Testis (tissue), 3 donors: ENCODE results near the gene MARCHF2. TPM values are rescaled to one million over a fixed set of nuclear protein-coding genes. Genes with fewer than 3 reads are reported as not detected.
"Not testable (repeated sequence)": the region's sequence is repeated elsewhere in the genome, so short reads cannot be mapped to it uniquely, and the experiment has no call there.

Experiments used
- DNase-seq: peaks from one replicate; pipeline ENCODE4 v3.0.0-alpha.2; 2019
- H3K27ac ChIP-seq, 2 donors: fragments of 200-600 bp; sonication (generic); one replicate each; pipeline ENCODE4 v1.5.1; 2019
- H3K27me3 ChIP-seq: fragments of 200-600 bp; sonication (generic); one replicate; pipeline ENCODE4 v1.5.1; 2019
- H3K36me3 ChIP-seq: fragments of 200-600 bp; sonication (generic); one replicate; pipeline ENCODE4 v1.5.1; 2017; ENCODE audit warnings: low read depth; ENCODE audit errors: missing control alignments
- H3K4me1 ChIP-seq: fragments of 200-600 bp; sonication (generic); one replicate; pipeline ENCODE4 v1.5.1; 2019
- H3K4me3 ChIP-seq, 2 donors: fragments of 200-600 bp; sonication (generic); one replicate each; pipeline ENCODE4 v1.5.1; 2017 to 2019
- H3K9me3 ChIP-seq: fragments of 200-600 bp; sonication (generic); one replicate; pipeline ENCODE4 v1.5.1; 2017
- CTCF ChIP-seq, 3 experiments: fragments of 450-650 bp in 2 of 3; fragments of 200-600 bp in 1 of 3; sonication (generic) in 1 of 3; IDR thresholded peaks; one replicate each; pipeline ENCODE4 v1.5.1; 2016 to 2019; ENCODE audit warnings: antibody characterized with exemption in 3 of 3, mild to moderate bottlenecking in 2 of 3, moderate library complexity in 1 of 3
- POLR2A ChIP-seq: fragments of 450-650 bp; IDR thresholded peaks from one replicate; pipeline ENCODE4 v1.6.1; 2017; ENCODE audit warnings: antibody characterized with exemption, mild to moderate bottlenecking, moderate library complexity
- WGBS, 2 donors: methylation state at CpG; one replicate each; pipeline ENCODE4 v1.1.5; 2018; 5-methylcytosine and 5-hydroxymethylcytosine counted together
- intact Hi-C: fragments of 100-400 bp; cut with DNase I; formaldehyde crosslinking; loops from one replicate; pipeline ENCODE4 v1.15.1; 2023; ENCODE audit warnings: low total_unique reads
- polyA plus RNA-seq: library from polyadenylated mRNA; stranded (reverse); fragments of 350-450 nt; fragmentation: Illumina TruSeq; extraction: RNeasy Lipid Tissue Mini Kit (QIAGEN cat#74804); gene quantifications from one replicate; pipeline ENCODE4 v1.2.3, GENCODE V29; 2014; ENCODE audit warnings: low read depth, low replicate concordance; ENCODE audit not compliant: insufficient read depth
- total RNA-seq, 2 donors: library from RNA; depleted of rRNA; stranded (reverse); fragments of >200 nt; gene quantifications; one replicate each; pipeline ENCODE4 v1.2.3, GENCODE V29; 2016

The MARCHF2 gene
- total and polyA plus RNA-seq, 3 donors from 2014 or later: 35.3 to 84.5 (median 62.6) TPM

DNA sequence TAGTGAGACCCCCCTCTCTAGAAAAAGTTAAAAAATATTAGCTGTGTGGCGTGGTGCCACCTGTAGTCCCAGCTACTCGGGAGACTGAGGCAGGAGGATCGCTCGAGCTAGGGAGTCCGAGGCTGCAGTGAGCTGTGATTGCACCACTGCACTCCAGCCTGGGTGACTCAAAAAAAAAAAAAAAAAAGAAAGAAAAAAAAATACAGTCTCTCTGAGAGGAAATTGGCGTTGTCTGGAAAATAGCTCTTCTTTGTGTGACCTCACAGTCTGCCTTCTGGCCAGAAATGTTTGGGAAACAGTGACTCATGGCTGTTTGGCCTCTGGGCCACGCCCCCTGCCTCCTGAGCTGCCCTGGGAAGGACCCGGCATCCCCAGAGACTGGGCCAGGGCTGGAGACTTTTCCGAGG is 10.7 kb downstream of the MARCHF2 start:
- peak; percentile 90 for DNase-seq
- Histone ChIP-seq H3K9me3 (no peaks in the 10 kb centered on the region), H3K4me1 (peaks cover 11% of the 10 kb centered on the region), H3K4me3 (no peak overlapping the region), H3K36me3 (no peaks in the 10 kb centered on the region), H3K27me3 (no peaks in the 10 kb centered on the region), H3K27ac (peak overlapping the region in 1 of 2 donors; percentile 63)
- 41 to 52% methylated on average over 9 of the region's 9 CpGs for WGBS, 2 donors
- intact Hi-C loops: no loop called here
- TF ChIP-seq POLR2A (no peak), CTCF (IDR thresholded peaks at IDR 0.05) (no peak)

DNA sequence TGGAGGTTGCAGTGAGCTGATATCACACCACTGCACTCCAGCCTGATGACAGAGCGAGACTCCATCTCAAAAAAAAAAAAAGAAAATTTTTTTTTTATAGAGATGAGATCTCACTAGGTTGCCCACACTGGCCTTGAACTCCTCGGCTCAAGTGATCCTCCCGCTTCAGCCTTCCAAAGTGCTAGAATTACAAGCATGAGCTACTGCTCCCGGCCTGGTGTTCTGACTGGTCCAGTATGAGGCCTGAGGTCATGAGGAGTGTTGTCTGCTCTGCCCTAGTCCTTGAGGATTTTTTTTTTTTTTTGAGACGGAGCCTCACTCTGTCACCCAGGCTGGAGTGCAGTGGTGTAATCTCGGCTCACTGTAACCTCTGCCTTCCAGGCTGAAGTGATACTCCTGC is 12.2 kb downstream of the MARCHF2 start:
- H3K36me3 ChIP-seq, H3K27me3 ChIP-seq, DNase-seq, H3K27ac ChIP-seq, H3K9me3 ChIP-seq, intact Hi-C loops, H3K4me3 ChIP-seq: not testable (repeated sequence)
- 52 to 72% methylated on average over 6 of the region's 6 CpGs for WGBS, 2 donors
- H3K4me1 ChIP-seq: peaks cover 11% of the 10 kb centered on the region

DNA sequence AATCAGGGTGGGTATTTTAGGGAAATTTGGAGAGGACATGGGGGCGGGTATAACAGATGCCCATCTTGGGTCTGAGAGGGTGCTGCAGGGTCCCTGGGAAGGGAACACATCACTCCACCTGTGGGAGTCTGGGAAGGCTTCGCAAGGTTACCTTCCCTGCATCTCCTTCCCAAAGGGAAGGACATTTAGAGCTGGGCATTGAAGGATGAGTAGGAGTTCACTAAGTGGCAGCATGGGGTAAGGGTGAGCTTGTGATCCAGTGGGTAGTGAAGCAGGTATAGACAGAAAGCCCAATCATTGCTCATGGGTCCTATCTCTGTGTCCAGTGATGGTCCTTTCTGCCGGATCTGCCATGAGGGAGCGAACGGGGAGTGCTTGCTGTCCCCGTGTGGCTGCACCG is 13.2 kb downstream of the MARCHF2 start:
- intact Hi-C loops: no loop called here
- Histone ChIP-seq H3K27ac (no peak overlapping the region), H3K27me3 (no peaks in the 10 kb centered on the region), H3K36me3 (no peaks in the 10 kb centered on the region), H3K4me1 (peaks cover 11% of the 10 kb centered on the region), H3K4me3 (no peak overlapping the region), H3K9me3 (no peaks in the 10 kb centered on the region)
- DNase-seq: no peak
- no peak for TF ChIP-seq POLR2A
- WGBS, 2 donors: 93% methylated on average over 7 of the region's 7 CpGs

- no peaks in the 10 kb centered on the region for H3K36me3 ChIP-seq
- no peaks in the 10 kb centered on the region for H3K9me3 ChIP-seq
- 83 to 94% methylated on average over 6 of the region's 6 CpGs for WGBS, 2 donors
- intact Hi-C loops: no loop called here
- no peak overlapping the region for H3K27ac ChIP-seq
- DNase-seq: no peak
- H3K27me3 ChIP-seq: no peaks in the 10 kb centered on the region
- H3K4me1 ChIP-seq: peaks cover 3% of the 10 kb centered on the region
- no peak overlapping the region for H3K4me3 ChIP-seq
- TF ChIP-seq POLR2A: no peak
- TF ChIP-seq CTCF (IDR thresholded peaks at IDR 0.05): no peak
Measured at GRCh38 chr19:8429044-8429443, 15.9 kb downstream of the MARCHF2 start.

DNA sequence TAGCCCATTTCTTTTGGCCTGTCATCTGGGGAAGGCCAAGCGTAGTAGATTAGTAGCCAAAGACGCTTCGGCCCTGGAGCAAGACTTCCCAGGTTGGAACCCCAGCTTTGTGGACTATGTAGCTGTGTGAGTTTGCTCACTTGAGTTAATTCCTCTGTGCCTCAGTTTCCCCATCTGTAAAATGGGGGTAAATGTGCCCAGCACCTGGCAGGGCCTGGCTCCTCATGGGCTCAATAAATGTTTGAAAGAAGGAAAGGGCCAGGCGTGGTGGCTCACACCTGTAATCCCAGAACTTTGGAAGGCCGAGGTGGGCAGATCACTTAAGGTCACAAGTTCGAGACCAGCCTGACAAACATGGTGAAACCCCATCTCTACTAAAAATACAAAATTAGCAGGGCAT is 16.7 kb downstream of the MARCHF2 start:
- WGBS, 2 donors: 94 to 95% methylated on average over 6 of the region's 6 CpGs
- no peak for DNase-seq
- intact Hi-C loops: no loop called here
- TF ChIP-seq POLR2A (no peak), CTCF (IDR thresholded peaks at IDR 0.05) (no peak)
- no peaks in the 10 kb centered on the region for H3K9me3 ChIP-seq
- no peaks in the 10 kb centered on the region for H3K36me3 ChIP-seq
- H3K4me3 ChIP-seq: no peak overlapping the region
- no peaks in the 10 kb centered on the region for H3K4me1 ChIP-seq
- no peaks in the 10 kb centered on the region for H3K27me3 ChIP-seq
- H3K27ac ChIP-seq: no peak overlapping the region

- H3K27ac ChIP-seq: no peak overlapping the region
- no peaks in the 10 kb centered on the region for H3K9me3 ChIP-seq
- no peaks in the 10 kb centered on the region for H3K27me3 ChIP-seq
- no peaks in the 10 kb centered on the region for H3K4me1 ChIP-seq
- WGBS, 2 donors: 92 to 94% methylated on average over 14 to 20 of the region's 20 CpGs
- no peak overlapping the region for H3K4me3 ChIP-seq
- no peak for DNase-seq
- intact Hi-C loops: no loop called here
- H3K36me3 ChIP-seq: no peaks in the 10 kb centered on the region
- TF ChIP-seq POLR2A: no peak
- no peak for TF ChIP-seq CTCF (IDR thresholded peaks at IDR 0.05)
Measured at GRCh38 chr19:8430650-8431049, 17.5 kb downstream of the MARCHF2 start.
